NK-92 treated with Interleukin-12 subunit alpha and Interleukin-12 subunit beta, amount 100 ng/mL, for 24 hours (cell line): ENCODE results near the gene PRKG1.

Source experiments
- DNase-seq: peaks from one replicate; lab custom pipeline; 2025; lab: John Stamatoyannopoulos, UW

PRKG1 gene

DNA sequence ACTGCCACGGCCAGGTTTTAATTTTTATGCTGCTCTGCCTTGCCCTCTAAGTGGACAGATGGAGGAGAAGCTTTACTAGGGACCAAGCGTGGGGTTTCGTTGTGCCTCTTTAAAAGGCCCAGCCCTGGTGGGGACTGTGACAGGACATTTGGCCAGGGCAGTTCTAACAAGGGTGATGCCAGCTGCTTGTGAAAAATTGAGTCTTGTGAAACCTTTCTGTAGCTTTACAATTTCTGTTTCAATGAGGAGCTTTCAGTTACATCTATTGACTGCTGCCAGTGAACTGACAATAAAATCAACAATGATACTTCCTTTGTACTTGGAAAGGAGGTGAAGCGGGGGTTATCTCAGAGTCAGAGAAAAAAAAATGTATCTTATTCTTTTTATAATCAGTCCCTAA lies 858.2 kb downstream of the PRKG1 start:
- DNase-seq, result no peak

DNA sequence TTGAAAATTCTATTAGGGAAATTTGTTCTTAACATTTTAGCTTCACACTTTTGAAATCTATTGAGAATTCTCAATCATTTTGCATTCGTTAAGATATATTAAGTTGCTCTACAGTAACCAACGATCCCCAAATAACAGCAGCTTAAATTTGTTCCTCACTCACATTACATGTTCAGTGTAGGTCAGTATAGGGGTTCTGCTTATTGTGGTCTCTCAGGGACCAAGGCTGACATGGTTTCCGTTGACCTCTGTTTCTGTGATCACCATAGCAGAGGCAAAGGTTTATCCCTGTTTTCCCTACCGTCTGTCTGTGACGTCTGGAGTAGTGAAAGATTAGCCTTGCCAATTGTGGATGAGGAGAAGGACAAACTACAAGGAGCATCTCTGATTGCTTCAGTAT lies 860.1 kb downstream of the PRKG1 start:
- DNase-seq, result no peak

DNA sequence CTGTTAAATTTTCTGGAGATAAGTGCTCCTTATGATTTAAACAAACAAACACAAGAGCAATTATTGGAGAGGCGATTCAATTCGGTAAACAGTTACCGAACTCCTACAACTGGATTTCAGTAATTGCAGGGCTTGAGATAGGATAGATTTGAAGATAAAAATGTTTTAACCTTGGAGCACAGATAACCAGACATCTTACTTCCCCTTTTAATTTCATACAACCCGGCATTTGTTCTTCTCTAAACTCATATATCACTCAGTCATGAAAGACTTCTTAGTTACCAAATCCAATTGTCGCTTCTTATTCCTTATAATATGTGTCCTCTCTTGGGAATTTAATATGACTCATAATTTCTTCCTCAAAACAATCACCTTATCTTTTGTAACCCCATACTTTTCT lies 861.1 kb downstream of the PRKG1 start:
- DNase-seq, result no peak

DNA sequence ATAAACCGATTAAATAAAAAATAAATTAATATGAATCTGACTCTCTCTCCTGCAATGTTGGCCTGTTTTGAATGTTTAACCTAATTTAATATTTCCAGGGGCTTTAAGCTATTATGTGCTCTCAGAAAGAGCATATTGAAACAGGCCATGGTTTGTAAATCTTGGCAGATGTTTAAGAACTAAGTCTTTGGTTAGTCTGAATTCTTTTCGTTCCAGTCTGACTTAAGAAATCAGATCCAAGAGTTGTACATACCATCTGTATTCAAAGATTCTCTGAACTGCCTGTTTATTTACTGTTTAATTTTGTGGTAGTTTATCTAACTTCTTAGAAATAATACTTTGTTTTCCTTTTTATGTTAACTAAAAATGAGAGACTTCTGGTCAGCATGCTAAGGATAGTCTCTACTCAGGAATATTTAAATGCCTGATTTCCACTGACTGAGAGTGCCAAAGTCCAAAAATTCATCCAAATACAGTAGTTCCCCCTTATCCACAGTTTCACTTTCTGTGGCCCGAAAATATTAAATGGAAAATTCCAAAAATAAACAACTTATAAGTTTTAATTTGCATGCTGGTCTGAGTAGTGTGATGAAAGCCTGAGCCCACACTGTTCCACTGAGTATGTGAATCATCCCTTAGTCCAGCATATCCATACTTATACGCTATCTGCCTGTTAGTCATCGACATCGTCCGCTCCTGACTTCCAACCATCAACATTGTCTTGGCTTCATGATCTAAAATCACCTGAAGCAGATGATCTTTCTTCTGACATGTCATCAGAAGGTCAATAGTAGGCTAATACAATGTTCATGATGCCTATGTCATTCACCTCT lies 863.2 kb downstream of the PRKG1 start:
- DNase-seq, result no peak

DNA sequence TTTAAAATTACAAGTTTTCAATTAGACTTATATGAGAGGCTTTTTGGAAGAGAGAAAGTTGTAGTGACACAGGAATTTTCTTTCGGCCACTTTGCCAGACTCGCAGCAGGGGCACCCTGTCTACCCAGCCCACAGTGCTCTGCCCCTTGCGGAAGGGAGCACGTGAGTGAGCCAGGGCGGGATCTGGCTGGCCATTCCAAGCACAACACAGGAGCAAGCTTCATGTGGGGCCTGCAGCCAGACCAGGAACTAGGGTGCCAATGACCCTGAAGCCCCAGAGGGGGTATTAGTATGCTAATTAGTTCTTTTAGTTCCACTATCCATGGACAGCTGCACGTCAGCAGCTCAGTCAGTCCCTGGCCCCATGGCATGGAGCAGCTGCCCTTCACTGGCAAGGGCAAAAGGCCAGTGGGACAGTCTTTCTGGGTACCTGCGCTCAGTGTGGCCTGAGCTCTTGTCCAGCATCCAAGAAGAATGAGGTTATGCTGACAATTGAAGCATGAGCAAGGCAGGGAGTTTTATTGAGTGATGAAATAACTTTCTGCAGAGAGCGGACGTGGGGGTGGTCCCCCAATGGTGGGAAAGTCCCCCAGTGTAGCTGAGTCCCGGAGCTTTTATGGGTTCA lies 876.2 kb downstream of the PRKG1 start:
- no peak for DNase-seq

DNA sequence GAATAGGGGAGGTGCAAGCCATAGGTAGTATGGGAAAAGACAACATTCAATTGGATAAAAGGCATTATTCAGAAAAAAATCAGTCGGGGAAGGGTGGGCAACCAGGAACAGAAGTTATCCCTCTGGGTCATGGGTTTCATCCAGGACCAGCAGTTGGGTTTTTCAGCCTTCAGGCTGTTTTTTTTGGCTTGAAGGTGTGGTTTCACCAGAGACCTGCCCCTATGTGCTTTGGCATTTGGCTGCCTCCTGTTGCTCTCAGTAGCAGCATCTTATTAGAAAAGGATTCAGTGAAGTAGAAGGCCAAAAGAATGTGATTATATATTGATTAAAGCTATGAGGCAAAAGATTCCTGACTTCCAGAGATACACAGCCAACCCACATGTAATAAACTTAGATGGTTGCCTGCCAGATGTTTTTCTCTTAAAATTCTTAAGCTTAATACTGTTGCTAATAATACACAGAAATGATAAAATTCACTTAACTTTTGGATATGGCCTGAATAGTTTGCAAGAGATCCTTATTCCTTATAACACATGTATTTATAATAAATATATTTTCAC lies 876.8 kb downstream of the PRKG1 start:
- no peak for DNase-seq

DNA sequence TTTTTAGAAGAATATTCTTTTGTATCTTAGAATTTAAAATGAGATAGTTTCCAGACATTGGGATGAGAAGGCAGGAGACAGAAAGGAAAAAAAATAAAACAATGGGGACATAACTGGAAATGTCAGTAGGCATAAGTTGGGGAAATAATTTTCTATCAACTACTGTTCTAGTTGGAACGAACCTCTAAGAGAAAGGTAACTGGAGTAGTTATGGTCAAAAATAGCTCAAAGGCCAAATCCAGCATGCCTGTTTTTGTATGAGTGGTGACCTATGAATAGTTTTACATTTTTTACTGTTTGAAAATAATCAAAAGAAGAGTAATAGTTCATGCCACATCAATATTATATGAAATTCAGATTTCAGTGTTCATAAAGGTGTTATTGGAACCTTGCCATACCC lies 877.3 kb downstream of the PRKG1 start:
- no peak for DNase-seq

DNA sequence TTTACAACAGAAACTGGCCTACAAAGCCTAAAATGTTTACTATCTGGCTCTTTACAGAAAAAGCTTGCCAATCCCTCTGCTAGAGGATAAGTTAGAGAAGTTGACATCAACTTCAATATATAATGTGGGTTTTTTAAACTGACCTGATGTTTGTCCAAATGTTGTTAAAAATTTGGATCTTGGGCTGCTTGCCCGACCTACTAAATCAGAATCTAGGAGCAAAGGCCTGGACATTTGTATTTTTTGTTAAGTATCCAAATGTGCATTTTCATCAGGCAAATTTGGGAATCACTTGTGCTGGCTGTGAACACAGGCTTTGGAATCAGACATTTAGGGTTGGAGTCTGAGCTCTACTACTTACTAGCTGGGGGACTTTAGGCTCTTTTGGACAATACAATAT lies 877.8 kb downstream of the PRKG1 start:
- no peak for DNase-seq

DNA sequence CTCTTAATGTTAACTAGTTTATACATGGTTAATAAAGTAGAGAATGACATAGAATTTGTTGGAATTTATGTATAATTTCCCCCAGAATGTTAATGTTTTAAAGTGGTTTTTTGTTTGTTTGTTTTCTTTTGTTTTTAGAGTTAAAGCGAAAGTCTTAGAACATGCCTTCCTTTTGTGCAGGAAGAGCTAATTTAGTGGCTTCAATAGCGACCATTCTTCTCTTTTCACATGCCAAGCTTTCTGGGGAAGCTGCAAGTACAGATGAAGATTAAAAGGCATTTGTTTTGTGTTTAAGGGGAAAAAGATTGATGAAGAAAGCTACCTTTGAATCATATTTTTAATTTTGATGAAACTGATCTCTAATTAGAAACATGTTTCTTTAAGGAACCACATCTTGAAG lies 881.4 kb downstream of the PRKG1 start:
- DNase-seq, result no peak

DNA sequence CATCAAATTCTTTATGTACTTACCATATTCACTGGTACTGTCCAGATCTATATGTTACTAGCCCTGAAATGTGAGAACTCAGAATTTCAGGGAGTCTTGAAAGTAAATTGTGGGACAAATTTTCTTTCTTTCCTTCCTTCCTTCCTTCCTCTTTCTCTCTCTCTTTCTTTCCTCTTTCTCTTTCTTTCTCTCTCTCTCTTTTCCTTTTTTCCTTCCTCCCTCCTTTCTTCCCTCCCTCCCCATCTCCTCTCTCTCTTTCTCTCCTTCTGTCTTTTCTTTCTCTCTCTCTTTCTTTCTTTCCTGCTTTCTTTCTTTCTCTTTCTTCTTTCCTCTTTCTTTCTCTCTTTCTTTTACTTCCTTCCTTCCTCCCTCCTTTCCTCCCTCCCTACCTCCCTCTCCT lies 882.5 kb downstream of the PRKG1 start:
- DNase-seq, result no peak

DNA sequence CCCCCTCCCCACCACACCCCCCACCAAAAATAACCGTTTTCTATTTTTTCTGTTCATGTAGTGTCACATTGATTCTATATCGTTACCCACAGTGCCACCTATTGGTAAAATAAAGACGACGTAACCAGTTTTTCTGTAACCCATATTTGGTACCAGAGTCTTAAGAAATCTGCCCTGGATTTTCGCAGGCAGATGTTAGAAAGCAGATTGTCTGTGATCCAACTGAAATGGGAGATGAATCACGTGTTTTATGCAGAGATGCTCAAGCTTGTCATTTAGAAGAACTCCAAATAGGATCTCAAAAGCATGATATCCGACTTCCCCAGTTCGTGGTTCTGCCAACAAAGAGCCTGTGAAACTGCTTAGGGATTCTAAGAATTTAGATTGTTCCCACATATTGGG lies 886.2 kb downstream of the PRKG1 start:
- no peak for DNase-seq

DNA sequence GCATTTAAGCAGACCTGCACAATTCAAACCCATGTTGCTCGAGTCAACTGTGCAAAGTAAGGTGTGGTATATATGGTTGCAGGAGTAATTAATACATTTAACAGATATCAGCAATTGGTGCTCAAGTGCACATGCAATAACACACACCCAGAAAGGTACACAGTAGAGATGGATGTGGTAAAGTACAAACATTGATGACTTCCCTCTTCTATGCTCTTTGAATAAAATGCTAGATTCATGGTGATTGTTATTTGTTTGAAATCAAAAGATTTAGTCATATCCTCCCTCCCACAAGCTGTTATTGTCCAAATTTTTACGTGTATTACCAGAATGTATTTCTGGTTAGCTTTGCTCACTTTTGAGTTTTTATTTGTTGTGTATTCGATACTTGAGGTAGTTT lies 887.1 kb downstream of the PRKG1 start:
- no peak for DNase-seq

DNA sequence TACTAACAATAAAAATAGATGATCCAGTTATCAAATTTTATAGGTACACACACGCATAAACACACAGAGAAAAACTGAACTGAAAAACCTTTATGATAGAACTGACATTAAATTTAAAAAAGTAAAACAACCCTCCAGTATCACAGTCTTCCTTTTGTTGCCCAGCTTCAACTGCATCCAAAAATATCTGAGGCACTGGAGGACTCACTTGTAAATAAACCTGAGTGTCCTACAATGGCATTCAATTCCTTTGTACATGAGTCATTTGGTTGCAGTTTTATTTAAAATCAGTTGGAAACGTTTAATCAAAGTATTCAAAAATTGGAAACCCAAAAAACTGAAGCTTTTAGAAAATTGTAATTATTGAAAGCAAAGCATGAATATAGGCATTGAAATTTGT lies 890.3 kb downstream of the PRKG1 start:
- no peak for DNase-seq

DNA sequence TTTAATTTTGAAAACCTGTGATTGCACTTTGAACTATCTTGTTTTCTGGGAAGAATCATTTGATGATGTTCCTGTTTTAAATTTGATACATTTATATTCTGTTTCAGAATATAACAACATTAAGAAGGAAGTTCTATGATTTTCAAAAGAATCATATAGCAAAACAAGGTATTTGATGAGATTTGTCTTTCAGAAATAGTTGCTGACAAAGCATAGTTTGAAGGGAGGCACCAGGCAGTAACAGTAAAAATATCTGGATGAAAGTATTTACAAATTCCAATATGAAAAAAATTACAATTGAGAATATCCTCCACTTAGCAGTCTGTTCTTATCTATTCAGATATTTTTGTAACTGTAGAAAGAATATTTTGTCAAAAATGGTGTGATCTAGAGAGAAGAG lies 891.2 kb downstream of the PRKG1 start:
- no peak for DNase-seq

DNA sequence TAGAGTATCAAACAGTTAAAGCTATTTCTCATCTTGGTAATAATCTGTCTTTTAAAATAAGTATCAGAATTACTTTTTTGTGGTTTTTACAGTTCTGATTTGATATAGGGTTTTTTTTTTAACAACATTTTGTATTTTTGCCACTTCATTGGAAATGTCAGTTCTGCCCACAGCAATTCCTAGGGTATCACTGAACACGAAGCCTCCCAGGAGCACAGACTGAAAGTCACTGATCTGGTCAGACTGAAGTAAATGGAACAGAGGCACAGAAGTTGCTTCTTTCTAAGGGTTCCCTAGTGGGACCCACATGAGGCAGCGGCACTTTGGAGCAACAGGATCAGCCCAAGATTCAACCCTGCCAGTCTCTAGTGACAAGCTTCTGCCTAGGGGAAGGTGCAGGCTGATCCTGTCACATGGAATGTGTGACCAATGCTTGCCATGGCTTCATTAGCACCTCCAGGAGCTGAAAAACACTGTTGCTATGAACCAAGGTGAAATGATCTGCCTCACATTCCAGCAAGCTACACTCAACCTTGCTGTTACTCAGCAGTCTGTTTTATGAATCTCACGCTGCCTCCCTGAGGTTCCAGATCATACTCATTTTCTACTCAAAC lies 898.6 kb downstream of the PRKG1 start:
- no peak for DNase-seq

DNA sequence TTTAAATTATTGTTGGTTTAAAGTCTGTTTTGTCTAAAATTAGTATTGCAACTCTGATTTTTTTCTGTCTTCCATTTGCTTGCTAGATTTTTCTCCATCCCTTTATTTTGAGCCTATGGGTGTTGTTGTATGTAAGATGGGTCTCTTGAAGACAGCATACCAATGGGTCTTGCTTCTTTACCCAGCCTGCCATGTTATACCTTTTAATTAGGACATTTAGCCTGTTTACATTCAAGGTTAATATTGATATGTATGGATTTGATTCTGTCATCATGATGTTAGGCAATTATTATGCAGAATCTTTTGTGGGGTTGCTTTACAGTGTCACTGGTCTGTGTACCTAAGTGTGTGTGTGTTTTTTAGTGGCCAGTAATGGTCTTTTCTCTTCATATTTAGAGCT lies 906.5 kb downstream of the PRKG1 start:
- DNase-seq, result no peak

DNA sequence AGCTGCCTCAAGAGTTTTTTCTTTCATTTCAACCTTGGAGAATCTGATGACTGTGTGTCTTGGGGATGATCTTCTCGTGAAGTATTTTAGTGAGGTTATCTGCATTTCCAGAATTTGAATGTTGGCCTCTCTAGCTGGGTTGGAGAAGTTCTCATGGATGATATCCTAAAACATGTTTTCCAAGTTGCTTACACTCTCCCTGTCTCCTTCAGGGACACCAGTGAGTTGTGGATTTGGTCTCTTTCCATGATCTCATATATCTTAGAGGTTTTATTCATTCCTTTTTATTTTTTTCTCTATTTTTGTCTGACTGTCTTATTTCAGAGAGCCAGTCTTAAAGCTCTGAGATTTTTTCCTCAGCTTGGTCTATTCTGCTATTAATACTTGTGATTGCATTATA lies 907.4 kb downstream of the PRKG1 start:
- no peak for DNase-seq

DNA sequence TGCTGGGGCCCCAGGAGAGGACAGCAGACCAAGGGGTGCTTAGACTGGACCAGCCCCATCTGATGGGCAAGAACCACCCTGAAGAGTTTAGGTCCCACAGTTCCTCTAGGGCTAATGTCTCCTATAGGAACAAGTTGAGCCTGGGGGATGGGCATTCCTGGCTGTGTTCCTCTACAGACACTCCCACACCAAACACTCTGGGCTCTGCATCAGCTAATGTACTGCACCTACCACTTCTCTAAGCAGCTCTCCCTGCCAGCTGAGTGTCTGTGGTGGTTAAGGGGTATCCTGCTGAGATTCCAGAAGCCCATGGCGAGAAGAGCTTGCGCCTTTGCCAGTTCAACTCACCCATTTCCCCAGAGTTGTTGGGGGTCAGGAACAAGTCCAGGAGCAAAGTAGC lies 909.2 kb downstream of the PRKG1 start:
- no peak for DNase-seq

DNA sequence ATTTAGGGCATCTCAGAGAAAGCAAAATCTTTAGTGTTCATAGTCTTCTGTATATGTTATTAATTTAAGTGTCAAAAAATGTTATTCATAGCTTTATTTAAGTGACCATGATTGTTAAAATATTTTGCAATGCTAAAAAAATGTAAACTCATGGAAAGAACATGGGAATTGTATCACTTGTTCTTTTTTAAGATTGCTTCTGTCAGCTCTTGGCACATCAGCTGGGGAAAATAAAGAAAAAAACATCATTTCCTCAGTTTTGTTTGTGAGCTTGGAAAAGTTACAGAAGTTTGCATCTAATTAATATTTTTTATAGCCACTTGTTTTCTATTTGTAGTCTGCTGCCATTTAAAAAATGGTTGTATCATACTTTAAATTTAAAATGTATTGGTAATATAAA lies 911.0 kb downstream of the PRKG1 start:
- DNase-seq, result no peak

DNA sequence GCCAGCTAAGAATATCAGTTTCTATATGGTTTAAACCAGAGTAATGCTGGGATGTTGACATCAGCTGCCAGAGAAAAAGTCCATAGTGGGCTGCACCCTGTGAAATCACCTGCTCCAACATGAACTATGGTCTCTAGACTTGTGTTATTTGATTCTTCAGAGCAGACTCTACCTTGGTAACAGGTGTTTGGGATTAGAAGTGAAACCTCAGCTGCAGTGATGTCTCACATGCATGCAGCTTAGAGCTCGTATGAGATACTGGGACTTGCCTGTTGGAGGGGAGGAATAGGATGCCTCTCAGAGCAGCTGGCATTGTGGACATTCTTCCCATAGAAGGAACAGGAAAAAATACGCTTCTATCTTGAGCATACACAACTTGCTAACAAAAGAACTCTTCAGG lies 912.2 kb downstream of the PRKG1 start:
- DNase-seq, result no peak

DNA sequence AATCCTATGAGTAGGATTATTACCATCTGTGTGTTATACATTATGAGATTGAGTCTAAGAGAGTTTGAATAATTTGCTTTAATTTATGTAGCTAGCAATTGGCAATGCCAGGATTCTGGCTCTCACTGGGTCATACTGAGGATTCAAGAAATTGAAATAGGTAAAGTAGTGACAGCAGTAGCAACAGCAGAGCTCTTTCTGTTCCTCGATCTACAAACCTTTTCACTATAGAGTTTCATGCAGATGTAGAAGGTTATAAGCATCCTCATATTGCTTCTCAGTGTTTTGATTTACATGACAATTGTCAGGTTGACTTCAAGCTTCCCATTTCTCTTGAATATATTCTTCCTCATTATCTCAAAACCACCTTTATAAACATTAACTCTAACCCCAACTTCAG lies 919.2 kb downstream of the PRKG1 start:
- DNase-seq, result no peak

DNA sequence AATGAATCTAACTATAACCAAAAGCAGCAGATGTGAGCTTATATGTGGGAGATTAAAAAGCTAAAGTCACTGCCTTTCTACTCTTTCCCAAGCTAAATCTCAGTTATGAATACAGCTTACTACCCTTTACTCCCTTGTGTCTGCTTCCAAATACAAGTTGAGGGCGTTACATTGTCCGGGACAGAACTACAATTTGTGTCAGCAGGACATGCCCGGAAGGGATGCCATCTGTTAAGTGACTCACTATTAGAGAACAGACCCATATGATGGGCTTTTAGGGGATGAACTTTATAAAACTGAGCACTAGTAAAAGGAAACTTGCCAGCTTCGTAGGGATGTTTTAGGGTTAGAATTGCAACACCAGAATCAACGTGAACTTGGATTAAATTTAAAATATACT lies 924.8 kb downstream of the PRKG1 start:
- no peak for DNase-seq

DNA sequence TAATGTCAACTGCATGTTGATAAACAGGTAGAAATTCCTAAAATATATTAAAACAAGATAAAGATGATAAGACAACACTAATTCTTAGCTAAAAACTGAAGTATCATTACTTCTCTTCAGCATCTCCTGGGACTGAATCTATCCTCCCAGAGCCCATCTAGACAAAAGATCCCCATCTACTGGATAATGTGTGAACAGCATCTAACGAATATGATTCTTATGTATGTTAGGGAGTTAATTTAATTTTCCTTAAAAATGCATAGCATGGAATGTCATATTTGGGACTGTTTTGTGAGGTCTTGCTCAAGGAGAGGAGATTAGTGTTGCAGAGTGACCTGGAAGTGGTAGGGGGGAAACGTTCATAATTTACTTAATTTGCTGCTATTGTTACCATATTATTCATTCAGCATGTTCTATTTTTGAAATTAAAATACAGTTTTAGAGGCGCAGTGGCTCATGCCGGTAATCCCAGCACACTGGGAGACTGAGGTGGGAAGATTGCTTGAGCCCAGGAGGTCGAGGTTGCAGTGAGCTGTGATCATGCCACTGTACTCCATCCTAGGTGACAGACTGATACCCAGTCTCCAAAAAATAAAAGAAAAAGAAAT lies 930.2 kb downstream of the PRKG1 start:
- no peak for DNase-seq
